Stimulated activated CD4-positive, alpha-beta T cell treated with anti-CD3 and anti-CD28 coated beads, Interleukin-1b, Interleukin-23, amount 100 ng/mL, for 4 hours (primary cell): ENCODE measurements around the gene HMGCS1.
"Not testable (repeated sequence)": the region's sequence is repeated elsewhere in the genome, so short reads cannot be mapped to it uniquely, and the experiment has no call there.

Experiments used
- DNase-seq, 2 donors: peaks; one replicate each; pipeline ENCODE4 v3.0.0-alpha.2; 2020; ENCODE audit warnings: low read depth in 2 of 2

The HMGCS1 gene

GRCh38 chr5:43312699-43313034 lies 545 bp downstream of the HMGCS1 start:
- DNase-seq = no peak

- DNase-seq = no peak
Observed at GRCh38 chr5:43312076-43312661, 1.0 kb downstream of the HMGCS1 start.

DNA sequence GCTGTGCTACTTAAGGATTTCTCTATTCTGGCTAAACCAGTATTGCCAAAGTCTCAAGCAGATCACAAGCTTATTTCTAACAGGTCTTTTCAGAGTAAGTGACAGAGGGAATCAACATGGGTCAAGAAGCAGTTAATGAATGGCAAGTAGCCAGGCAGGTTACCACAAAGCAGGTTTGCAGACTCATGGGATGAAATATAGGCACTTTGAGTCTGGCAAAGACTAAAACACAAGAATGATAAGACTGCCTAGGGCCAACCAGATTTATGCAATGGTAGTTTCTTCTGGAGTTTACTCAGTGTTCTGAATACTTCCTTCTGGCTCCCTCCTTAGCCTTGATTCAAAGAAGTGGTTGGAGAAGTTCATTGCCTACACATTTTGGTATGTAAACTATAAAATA lies 3.6 kb downstream of the HMGCS1 start:
- no peak for DNase-seq

DNA sequence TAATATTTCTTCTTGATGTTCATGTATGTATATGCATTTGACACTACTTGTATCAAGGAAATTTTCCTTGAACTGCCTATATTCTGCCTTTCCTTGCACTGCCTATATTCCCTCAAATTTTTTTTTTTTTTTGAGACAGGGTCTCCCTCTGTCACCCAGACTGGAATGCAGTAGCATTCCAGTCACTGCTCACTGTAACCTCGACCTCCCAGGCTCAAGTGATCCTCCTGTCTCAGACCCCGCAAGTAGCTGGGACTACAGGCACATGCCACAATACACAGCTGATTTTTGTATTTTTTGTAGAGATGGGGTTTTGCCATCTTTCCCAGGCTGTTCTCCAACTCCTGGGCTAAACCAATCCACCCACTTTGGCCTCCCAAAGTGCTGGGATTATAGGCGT lies 4.1 kb downstream of the HMGCS1 start:
- no peak for DNase-seq

DNA sequence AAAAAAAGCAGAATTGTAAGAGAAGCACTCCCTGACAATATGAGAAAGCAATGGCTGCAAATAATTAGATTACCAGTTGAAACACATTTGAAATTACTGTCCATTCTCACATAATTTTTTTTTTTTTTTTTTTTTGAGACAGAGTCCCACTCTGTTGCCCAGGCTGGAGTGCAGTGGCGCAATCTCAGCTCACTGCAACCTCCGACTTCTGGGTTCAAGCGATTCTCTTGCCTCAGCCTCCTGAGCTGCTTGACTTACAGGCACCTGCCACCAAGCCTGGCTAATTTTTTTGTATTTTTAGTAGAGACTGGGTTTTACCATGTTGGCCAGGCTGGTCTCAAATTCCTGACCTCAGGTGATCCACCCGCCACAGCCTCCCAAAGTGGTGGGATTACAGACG lies 6.3 kb downstream of the HMGCS1 start:
- DNase-seq = not testable (repeated sequence)

DNA sequence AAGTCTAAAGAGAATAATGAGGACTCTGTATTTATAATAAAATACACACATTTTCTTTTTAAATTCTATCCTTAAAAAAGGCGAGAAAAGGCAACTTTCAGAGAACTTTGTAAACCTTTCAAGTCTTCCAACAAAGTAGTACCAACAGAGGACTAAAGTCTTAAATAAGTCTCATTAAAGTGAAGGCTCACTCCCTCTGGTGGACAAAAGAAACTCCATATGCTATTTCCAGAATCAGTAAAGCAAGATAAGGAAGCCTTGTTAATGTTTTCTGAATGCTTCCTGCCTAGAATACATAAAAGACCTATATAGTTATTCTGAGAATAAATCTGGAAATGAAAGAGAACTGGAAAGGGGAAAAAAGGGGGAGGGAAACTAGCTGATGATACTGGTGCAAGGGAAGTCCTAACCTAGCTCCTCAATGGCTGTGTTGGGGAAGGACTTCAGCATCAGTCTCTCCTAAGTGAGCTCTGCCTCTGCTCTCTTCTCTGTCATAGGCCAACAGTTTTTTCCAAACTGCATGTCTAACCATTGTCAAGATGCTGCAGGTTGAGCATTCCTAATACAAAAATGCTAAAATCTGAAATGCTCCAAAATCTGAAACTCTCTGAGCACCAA lies 7.2 kb downstream of the HMGCS1 start:
- DNase-seq = no peak

GRCh38 chr5:43304525-43304924 lies 8.7 kb downstream of the HMGCS1 start:
- no peak for DNase-seq

- no peak for DNase-seq
Observed at GRCh38 chr5:43303242-43303641, 10.0 kb downstream of the HMGCS1 start.

GRCh38 chr5:43302481-43302880 lies 10.7 kb downstream of the HMGCS1 start:
- no peak for DNase-seq

DNA sequence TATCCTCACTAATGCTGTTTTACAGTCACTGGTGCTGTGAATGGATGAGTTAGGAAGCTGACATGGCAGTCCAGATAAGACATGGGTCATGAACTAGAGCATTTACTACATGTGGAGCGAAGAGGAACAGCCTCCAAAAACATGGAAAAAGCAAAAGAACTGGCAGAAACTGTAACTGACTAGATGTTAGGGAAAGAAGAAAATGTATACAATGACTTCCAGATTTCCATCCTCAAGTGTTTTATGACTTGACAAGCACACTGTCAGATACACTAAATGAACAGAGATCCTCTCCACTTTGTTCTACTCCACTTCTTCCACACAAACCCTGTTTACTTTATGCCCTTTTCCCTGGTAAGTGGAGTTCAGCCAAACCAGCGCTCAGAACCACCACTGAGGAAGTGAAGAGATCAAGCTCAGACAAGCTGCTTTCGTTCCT lies 11.5 kb downstream of the HMGCS1 start:
- no peak for DNase-seq

DNA sequence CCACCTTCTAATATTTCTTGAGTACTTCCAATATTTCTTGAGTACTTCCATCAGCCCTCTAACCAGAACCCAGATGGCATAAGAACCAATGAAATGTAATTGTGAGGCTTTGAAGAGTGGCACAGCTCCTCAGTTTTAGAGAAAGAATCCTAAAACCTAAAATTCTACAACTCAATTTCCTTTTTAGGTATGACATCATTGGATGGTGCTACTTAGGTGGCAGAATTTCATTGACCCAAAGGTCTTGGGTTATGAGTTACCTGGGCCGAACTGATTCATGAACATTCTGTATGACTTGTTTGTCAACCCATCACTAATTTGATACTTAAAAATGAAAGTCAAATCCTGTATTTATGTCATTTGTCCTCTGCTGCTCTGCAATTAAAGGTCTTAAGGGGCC lies 13.1 kb downstream of the HMGCS1 start:
- no peak for DNase-seq

DNA sequence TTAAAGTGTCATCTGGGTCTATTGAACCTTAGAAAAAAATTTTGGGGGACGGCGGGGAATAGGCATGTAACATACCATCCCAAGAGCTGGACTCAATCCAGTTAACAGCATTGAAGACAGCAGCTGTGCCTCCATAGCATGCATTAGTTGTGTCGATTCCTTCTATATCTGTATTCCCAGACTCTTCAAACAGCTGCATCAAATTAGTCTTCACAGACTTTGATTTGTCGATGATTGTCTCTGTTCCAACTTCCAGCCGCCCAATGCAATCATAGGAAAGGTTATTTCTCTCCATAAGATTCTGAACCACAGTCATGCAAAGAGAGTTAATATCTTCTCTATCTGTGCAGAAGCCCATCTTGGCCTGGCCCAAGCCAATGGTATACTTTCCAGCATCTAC lies 14.8 kb downstream of the HMGCS1 start:
- no peak for DNase-seq

DNA sequence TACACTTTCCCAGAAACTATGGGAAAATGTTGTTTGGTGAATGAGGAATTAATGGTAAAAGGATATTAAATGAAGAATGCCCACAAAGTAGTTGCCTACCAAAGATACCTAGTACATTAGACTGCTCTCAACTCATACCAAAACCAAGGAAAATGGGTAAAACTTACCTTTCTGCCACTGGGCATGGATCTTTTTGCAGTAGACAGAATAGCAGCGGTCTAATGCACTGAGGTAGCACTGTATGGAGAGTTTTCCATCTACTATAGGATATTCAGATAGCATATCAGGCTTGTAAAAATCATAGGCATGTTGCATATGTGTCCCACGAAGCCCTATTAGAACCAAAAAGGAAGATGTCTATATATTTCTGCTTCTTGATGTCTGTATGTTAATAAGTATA lies 16.4 kb downstream of the HMGCS1 start:
- DNase-seq = no peak

- no peak for DNase-seq
Observed at GRCh38 chr5:43295202-43295601, 18.0 kb downstream of the HMGCS1 start.

DNA sequence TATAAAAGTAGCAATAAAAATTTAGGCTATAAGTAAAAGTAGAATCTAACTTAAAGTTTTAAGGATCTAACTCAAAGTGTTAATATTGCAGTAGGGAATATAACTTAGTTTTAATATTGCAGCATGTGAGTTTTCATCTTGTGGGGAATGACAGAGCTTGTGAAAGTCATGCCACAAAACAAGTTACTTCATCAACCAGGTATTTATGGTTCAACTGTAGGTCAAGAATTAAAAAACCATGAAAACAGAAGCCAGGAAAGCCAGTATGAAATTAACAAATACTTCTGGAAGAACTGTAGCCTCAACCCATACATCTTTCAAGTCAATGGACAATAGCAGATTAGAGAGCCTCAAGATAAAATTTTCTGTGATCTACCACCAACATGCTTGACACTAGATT lies 19.0 kb downstream of the HMGCS1 start:
- no peak for DNase-seq

DNA sequence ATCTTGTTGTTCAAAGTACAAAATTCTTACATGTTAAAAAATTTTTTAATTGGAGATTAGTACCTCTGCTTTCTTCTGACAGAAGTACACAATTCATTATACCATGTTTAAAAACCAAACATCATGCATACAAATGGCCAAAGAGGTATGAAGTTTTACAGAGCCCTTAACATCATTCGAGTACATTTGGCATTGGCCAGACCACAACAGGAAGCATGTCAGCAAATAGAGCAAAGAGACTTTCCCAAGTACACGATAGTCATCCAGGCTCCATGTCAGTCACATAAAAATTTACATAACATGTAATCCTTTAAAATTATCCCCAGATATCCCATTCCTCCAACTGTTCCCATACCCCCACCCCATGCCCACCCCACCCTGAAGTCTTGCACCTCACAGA lies 22.5 kb downstream of the HMGCS1 start:
- no peak for DNase-seq

DNA sequence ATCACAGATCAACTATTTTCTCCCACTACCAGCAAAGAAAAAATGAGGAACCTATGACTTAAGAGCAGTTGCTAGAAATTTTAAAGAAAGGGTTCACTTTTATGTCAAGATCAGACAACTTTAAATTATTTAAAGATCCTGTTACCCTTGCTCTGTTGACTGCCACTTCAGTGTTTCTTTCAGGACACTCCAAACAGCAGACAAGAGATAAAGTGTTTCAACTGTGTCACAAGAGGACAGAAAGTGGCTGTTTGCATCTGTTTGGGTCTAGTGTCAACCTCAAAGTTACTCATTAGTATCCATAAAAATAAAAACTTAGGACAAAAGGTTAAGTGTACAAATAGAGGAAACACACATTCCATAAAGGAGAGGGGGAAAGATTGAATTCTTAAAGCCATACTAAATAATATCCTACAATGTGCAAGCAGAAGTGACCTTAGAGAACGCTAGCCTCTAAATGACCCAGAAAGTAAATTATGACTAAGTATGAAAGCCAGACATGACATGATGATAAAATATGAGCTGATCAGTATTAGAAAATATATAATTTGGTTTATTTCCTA lies 24.9 kb downstream of the HMGCS1 start:
- no peak for DNase-seq

DNA sequence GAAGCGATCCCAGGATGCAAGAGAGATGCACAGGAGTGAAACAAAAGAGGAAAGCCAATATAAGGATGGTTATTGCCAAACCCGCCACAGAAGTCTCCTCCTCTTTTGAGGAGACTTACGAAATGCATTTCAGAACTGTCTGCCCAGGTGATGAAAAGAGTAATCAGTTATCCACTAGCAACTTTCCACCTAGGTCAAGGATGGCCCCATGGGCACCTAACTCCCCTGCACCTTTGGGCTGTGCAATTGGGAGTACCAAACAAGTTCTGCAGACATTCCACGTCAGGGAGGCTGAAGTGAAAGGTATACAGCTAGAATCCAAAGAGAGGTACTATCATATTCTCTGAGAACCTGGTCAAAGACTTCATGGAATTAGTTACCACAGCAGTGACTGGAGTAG lies 25.7 kb downstream of the HMGCS1 start:
- DNase-seq = no peak

- DNase-seq = no peak
Observed at GRCh38 chr5:43286623-43287022, 26.6 kb downstream of the HMGCS1 start.

DNA sequence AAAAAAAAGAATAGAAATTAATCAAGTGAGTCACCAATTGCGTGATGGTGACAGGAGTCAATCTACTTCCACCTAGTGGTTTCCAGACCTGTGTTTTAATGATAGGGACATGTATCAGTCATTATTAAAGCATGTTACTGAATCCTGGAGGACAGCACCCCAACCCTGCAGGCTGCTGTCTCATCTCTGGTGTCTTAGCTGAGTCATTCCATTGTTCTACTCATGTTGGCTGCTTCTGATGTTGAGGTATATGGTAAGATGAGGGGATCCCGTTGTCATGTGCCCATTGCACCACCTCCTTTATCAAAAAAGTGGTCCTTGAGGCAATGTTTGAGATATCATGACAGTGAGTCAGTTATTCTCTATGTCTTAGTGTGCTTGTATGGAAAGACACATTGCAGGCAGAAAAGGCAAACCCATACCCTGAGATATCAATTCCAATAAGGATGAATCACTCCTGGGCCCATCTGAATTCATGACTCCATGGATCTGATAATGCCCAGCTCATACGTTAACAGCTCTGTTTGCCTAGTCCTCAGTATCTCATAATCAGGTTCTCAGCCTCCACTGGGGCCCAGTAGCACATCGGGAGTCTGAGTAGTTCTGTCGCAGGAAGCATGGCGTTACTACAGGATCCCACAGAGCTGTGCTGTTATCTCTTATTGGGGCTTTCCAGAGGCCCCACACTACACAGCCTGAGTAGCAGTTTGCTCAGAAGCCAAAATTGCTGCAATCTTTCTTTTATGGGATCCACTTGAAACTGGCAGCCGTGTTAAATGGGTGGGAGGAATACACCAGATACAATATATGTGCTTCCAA lies 31.2 kb downstream of the HMGCS1 start:
- DNase-seq = no peak

DNA sequence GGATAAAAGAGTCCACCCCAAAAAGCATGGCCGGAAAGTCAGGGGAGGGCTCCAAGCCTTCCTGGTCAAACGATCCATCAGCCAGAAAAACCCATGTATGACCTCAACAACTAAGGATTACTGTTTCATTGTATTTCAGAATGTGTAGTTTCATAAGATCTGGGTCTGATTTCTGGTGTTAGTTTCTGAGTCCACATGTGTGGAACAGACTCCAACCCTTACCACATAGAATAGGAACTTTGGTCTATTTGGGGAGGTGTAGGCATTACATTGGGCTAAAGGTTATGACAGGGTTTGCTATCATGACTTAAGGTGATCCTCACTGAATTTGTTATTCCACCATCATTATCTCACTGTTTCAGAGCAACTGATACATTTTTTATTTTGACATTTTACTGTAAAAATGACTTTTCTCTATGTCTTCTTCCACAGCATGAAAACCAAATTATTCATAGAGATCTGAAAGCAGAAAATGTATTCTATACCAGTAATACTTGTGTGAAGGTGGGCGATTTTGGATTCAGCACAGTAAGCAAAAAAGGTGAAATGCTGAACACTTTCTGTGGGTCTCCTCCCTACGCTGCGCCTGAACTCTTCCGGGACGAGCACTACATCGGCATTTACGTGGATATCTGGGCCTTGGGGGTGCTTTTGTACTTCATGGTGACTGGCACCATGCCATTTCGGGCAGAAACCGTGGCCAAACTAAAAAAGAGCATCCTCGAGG lies 33.5 kb downstream of the HMGCS1 start:
- DNase-seq = no peak

- DNase-seq = no peak
Observed at GRCh38 chr5:43275391-43275790, 37.8 kb downstream of the HMGCS1 start.
